GM21360 (cell line): ENCODE data around the gene DUSP14.

Experiments
- ATAC-seq: cut with Tn5 transposase; IDR thresholded peaks from one replicate; pipeline ENCODE4 v1.9.1; 2021; ENCODE audit warnings: mild to moderate bottlenecking, moderate library complexity; ENCODE audit not compliant: unreplicated experiment

The DUSP14 gene

DNA sequence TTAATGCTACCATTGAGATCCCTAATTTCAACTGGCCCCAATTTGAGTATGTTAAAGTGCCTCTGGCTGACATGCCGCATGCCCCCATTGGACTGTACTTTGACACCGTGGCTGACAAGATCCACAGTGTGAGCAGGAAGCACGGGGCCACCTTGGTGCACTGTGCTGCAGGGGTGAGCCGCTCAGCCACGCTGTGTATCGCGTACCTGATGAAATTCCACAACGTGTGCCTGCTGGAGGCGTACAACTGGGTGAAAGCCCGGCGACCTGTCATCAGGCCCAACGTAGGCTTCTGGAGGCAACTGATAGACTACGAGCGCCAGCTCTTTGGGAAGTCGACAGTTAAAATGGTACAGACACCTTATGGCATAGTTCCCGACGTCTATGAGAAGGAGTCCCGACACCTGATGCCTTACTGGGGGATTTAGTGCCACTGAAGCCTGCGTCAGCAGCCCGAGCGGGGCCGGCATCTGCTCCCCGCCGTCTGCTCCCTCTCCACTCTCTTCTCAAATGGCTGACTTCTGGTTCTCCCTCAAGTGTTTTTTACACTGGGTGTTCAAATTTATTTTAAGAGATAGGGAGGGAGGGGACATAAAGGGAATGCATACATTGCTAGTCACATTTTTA, 22.9 kb downstream of the DUSP14 start:
- no peak for ATAC-seq

DNA sequence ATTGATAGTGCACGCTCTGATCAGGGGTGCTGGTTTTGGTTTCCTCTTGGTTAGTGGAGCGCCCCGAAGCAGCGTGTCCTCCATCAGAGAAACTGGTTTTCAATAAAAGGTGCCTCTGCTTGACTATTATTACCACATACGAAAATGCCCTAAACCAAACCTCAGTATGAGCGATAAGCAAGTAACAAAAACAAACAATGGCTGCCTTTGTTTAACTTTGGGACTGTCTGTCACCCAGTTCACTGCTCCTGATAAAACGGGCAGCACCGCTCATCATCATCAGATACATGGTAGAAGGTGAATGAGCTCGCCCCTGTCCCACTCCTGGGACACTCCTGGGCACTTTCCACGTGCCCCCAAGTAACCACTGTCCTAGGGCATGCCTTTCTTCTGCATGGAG, 24.0 kb downstream of the DUSP14 start:
- ATAC-seq, result no peak

DNA sequence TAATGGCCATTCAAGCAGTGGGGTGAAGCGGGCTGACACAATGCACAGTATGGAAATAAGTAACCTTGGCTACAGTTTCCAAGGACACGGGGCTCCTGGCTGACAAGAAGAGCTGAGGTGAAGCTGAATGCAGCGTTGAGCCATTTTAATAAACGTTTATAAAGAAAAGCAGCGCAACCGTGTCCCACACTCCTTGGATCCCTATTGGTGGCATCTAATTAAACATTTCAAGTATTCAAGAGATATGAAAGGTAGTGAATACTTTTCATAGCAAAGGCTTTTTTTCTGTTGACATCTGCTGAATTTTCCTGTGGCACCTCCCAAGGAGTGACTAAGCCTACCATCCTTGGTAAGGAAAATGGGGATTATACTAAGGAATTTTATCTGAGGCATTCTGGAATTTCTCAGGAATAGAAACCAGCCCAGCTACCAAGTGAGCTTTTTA, 26.5 kb downstream of the DUSP14 start:
- no peak for ATAC-seq

DNA sequence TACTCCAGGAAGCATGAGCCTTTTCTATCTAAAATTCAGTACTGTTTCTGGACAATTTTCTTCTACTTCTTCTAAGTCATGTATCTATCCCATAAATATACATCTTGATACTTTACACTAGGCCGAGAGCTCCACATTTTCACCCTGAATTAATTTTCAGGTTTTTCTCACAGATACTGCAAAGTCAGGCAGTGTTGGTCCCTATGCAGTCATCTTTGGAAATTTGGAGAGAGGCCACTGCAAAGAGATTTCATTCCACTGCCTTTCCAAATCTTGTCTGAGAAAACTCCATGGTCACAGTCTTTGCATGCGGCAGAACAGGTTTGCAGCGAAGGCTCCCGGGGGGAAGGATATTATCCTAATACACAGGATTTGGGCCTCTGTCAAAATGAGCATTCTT, 28.2 kb downstream of the DUSP14 start:
- ATAC-seq, result no peak

DNA sequence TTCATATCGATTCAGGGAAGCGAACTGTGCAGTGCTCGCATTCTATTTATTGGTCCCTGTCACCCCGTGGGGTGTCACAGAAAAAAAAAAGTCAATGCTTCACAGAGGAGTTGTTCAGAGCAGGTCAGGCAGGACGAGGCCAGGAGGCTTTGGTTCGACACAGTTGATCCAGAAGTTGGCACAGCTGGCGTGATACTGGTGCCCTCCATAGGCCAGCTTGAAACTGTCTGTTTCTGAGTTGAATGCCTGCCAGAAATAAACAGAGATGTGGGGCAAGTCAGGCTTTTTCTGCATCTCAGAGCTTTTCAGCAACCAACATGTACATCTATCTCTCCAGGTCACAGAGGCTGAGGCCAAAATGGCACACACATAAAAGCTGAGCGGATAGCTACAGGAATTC, 29.1 kb downstream of the DUSP14 start:
- ATAC-seq, result no peak

DNA sequence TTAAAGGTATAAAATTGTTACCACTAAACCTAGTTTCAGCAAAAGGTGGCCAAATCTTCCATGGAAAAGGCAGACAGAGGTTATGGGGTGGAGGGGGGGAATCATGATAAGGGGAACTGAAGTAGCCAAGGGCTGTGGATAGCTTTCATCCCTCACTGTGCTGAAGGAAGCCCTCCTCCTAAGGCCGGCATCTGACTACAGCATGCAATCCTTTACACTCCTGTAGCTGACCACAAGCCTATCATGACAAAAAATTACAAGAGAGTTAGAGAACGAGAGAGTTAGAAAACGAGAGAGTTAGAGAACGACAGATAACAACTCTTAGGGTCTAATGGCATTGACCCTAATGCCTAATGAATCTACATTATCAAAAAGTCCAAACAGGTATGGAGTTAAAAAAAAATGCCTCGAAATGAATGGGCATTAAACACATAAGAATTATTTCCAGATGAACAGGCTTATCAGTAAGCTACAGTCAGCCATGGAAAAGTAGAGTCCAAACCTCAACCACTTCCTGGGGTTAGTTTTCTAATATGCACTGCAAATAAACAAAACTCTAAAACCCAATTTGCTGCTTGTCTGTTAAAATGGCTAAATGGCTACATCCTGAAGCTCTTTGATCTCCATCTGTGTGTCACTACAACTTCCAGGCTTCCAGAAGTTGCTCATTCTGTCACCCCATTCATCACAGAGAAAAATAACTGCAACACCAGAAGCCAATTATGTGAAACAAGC, 29.7 kb downstream of the DUSP14 start:
- no peak for ATAC-seq

DNA sequence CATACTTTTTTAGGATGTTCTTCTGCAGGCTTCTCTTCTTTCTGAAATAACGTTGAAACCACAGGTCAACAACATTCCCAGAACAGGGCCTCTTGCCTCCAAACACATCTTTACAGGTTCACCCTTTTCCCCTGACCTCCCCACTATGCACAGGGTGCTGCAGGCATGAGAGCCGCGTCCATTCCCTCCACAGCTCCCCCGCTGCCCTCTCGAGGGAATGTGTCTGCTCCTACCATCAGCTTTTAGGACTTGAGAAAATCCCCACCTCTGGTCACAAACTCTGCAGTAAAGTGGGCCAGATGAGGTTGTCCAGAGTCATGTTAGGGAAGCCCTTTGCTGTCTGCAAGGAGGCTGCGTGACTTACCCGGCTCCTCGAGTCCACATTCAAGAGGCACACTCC, 30.5 kb downstream of the DUSP14 start:
- ATAC-seq, result no peak

DNA sequence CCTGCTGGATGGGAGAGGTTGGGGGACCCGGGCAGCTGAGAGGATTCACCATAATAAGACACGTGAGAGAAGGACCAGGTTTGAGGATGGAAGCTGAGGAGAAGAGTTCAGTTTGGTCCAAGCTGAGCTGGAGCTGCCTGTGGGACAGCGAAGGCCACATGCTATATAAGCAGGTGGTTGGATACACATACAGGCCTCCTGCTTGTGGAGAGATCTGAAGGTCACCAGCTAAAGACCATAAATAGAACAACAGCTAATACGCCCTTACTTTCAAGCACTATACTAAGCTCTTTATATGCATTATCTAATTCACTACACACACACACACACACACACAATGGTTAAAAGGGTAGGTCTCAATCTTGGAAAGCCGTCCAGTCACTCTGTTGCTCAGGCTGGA, 32.1 kb downstream of the DUSP14 start:
- ATAC-seq, result no peak

DNA sequence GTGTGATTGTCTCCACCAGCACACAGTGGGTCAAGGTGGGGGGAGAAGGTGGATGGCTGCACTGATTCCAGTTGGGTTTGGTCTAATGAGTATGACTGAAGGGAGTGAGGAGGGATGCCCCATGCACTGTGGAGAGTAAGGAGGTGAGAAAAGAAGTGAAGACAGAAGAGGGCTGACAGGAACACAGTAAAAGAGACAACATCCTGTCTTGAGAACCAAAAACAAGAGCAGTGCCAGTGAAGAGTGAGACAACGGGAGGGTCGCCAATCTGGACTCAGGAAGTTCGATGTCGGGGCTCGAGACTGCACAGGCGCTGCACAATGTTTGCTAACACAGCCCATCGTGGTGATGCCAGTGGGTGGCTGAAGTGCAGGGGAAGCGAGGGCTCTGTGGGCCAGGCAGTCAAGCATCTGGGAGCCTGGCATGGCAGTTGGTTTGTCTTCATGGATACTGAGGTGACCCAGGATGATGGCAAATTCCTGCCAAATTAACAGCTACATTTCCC, 34.1 kb downstream of the DUSP14 start:
- no peak for ATAC-seq

DNA sequence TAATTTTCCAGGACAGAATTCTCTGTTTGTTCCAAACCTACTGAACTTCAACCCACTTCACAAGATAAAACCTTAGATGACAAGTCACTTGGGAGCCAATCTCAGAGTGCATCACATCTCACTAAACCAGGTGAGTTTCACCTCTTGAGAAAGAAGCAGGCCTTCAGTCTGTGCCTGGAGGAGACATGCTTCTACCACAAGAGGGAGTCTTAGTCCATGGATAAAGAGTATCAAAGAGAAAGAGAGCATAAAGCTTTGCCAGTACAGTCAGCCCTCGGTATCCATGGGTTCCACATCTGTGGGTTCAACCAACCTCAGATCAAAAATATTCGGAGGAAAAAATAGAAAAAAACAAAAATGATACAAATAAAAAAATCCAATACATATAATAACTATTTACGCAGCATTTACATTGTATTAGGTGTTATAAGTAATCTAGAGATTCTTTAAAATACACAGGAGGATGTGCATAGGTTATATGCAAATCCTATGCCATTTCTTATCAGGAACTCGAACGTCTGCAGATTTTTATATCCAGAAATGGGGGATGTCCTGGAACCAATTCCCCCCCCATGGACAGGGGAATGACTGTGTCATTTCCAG, 37.7 kb downstream of the DUSP14 start:
- no peak for ATAC-seq

DNA sequence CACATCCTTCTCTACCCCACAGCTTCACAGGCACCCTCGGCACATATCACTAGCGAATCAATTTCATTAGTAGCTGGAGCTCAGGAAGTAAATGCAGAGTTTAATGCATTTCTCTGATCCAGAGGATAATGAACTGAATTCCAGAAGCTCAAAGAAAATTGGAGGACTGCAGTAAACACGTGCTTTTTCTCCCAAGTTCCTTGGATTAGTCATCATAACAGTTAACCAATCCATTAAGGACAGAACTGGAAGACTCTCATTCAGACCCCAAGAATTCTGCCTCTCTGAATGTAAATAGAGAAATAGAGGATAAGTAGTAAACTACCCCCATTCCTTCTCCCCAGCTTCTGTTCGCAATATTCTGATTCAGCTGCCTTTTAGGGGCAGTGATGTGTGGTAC, 40.7 kb downstream of the DUSP14 start:
- no peak for ATAC-seq

DNA sequence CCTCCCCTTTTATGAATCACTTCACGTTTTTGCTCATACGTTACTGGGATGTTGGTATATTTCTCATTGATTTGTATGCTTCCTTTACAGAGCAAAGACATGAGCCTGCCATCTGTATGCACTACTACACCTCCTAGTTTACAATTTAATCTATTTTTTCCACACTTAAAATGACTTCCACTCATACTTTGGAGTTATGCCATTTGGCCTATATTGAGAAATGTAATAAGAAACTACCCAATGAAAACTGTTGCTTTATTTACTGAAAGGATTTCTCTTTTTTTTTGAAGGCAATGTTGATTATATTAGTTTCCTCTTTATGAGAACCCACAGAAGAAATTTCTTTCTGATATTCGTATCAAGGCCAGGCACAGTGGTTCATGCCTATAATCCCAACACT, 43.1 kb downstream of the DUSP14 start:
- ATAC-seq, result no peak

DNA sequence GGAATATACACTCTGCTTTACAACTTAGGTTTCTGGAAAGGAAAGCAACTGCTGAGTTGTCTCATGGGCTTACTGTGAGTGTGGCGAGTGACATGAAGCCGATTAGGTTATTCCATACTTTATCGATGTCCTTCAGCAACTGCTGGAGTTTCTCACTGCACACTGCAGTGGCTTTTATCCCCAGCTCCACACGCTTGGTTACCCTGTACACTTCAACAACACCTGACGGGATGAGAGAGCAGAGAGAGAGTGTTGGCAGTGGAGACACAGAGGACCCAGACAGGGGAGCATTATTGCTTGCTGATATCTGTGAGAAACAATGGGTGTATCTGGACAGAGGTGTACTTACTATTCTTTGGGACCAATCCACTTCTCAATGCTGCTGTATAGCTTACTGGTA, 46.2 kb downstream of the DUSP14 start:
- ATAC-seq, result no peak

DNA sequence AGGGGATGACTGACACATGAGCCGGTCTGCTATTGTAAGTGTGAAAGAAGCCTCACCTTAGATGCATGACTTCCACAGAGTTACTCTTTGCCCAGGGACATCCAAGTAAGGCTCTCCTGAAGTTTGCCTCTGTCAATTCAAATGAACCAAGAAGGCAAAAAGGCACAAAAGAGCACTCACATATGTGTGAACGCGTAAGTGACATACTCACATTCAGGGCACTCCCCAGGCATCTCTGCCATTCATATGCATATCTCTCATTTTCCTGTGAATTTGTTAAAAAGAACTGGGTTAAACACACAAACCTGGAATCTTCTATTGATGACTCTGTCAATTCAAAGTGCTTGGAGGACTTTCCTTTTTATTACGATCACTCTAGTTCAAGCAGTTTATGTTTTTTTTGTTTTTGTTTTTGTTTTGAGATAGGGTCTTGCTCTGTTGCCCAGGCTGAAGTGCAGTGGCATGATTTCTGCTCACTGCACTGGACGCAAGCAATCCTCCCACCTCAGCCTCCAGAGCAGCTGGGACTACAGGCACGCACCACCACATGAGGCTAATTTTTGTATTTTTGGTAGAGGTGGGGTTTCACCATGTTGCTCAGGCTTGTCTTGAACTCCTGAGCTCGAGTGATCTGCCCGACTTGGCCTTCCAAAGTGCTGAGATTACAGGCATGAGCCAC, 49.4 kb downstream of the DUSP14 start:
- ATAC-seq, result no peak

DNA sequence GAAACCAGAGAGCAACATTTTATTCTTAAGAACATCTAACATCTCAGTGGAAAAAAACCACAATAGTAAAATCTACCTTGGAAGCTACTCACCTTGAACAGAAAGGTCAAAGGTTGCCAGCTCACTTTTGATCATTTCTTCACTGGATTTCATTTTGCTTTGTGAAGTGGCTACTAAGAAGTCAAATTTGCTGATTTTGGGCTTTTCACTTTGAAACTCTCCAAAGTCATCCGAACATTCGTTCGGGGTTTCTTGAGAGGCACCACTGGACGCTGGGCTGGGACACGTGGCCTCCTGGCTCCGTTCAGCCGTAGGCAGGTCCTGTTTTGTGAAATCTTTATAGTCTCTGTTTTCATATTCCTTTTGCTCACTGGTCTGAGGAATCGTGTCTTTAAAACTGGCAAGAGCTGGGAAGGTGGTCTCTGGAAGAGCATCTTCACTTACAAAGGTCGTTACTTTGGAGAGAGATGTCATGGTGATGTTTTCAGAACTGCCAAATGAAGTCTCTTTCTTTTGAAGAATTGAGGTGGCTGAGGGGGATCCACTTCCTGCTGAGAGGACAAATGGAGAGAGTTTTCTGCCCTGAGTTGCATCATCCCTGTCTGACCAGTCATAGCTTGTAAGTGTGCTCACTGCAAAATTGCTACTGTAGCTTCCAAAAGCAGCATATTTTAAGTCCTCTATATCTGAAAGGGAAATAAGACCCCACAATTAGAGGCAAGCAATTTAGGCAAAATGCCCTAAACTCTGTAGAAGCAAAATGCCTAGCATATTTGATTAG, 52.4 kb downstream of the DUSP14 start:
- ATAC-seq, result no peak

DNA sequence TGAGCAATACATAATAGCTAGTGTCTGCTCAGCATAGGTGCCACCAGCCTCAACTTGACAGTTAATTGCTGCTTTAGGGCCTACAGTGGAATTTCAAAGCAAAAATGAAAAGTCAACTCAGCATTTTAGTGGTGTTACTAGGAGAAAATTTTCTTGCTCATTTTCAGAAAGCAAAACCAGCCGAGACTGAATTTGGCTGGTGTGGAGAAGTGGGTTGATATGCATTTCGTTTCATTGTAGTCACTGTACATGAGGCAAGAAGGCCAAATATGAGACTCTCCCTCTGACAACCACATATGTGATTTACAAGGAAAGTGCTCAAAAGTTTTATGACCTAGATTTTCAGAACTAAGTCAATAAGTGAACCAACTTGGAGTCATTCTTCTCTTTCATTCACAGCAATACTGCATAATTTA, 54.0 kb downstream of the DUSP14 start:
- ATAC-seq, result no peak

DNA sequence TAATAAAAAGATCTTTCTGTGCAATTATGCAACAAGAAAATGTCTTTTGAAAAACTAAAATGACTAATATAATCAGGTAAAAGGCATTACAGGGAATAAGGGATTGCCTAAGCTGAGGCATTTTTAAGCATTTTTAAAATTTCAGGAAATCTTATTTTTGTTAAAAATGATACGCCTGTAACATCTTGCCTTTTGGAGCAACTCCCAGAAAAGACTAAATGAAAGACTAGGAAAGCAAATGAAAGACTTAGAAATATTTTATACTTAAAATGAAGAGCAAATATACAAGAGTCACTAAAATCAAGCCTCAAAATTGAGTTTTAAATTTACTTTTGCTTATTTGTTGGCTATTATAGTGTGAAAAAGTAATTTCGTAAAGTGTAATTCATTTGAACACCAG, 55.8 kb downstream of the DUSP14 start:
- no peak for ATAC-seq

DNA sequence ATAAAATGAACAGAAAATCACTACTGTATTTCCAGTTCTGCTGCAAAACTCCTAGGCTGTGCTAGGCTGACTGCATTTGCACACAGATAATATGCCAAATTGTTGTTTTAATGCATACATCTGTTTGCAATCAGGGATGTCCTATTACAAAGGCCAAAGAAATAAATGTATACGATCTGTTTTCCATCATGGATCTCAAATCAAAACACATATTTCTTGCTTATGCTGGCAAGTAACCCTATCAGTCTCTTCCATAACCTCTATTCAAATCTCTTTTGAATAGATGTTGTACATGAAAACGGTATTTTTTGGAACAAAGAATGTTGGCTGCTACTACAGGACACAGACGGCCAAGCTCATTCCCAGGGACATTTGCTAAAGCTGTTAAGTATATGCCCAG, 56.6 kb downstream of the DUSP14 start:
- ATAC-seq, result no peak

DNA sequence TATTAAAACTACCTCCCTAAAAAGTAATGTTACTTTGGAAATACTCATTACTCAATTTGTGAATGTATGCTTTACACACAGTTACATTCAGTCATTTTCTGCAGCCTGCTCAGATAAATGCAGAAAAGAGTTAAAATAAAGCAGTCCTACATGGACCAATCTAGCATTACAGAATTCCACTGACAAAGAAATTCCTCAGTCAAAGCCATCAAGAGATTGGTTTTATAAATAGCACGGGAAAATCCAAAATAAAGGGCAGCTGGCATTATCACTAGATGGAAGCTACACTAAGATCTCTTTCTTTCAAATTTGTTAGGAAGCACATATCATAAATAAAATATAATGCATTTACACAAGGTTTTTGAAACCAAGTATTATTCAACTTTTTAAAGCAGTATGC, 58.3 kb downstream of the DUSP14 start:
- ATAC-seq, result no peak

DNA sequence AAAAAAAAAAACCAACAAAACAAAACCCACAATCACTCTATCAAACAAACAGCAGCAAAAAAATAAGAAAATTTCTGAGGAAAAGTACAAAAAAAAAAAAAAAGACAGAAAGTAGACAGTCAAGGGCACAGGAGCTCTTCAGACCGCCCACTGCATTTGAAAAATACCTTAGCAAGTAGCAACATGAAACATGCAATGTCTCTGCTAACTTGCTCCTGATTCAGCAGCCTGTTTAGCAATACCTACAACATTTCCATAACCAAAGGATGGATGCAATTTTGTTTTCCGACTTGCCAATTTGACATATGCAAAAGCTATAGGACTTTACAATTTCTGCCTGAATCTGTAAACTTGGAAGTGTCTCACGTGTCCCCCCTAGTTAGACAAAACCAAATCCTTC, 62.1 kb downstream of the DUSP14 start:
- no peak for ATAC-seq

DNA sequence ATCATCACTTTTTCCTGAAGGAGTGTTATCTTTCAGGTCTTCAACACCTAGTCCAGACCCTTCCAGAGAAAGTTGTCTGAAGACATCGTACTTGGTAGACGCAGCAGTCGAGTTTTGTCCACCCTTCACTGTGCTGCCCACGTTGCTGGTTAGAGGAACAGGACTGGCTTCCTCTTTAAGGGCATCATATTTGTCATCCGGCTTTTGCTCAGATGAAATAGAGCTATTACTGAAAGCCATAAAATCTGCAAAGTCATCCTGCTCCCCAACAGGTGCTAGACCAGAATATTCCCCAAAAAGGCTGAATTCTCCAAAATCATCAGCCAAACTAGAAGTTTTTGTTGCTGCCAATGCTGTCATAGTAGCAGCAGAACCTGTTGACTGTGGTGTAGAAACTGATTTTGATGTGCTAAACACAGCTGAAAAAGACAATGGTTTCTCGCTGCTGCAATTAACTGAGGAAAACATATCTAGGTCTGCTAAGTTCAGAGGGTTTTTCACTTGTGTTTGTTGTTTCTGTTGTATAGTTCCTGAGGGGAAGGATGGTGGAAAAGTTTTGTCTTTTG, 63.8 kb downstream of the DUSP14 start:
- ATAC-seq, result no peak
